CD14-positive monocyte (primary cell): ENCODE results near the gene SMG6. TPM values are rescaled to one million over a fixed set of nuclear protein-coding genes. Genes with fewer than 3 reads are reported as not detected.

Experiments used
- DNase-seq, 3 donors: peaks; one replicate each; pipeline ENCODE4 v3.0.0-alpha.2; 2011 to 2022
- H2AFZ ChIP-seq: 2 replicates; pipeline ENCODE4 v1.6.0; 2012; ENCODE audit warnings: mild to moderate bottlenecking, low read depth, low read length, inconsistent platforms; ENCODE audit not compliant: insufficient read depth, poor library complexity, severe bottlenecking
- H3K27ac ChIP-seq, 2 donors: 1 replicate in 1 of 2; 2 replicates in 1 of 2; pipeline ENCODE4 v1.5.1; 2012 to 2013; ENCODE audit warnings: low read length in 2 of 2, control low read depth in 1 of 2, inconsistent platforms in 1 of 2, low read depth in 1 of 2, mild to moderate bottlenecking in 1 of 2
- H3K27me3 ChIP-seq, 2 donors: one replicate each; pipeline versions ENCODE4 v1.6.0 to v1.6.1; 2011 to 2013; ENCODE audit warnings: low read length in 2 of 2; ENCODE audit not compliant: control insufficient read depth in 2 of 2, insufficient read depth in 2 of 2
- H3K36me3 ChIP-seq, 2 donors: replicated peaks in 1 of 2; 1 replicate in 1 of 2; 2 replicates in 1 of 2; pipeline versions ENCODE4 v1.5.1 to v1.6.1; 2012 to 2013; ENCODE audit warnings: low read length in 2 of 2, control low read depth in 1 of 2, inconsistent platforms in 1 of 2, mild to moderate bottlenecking in 1 of 2; ENCODE audit not compliant: insufficient read depth in 2 of 2, control insufficient read depth in 1 of 2
- H3K4me1 ChIP-seq, 2 donors: 1 replicate in 1 of 2; 2 replicates in 1 of 2; pipeline versions ENCODE4 v1.5.1 to v1.6.1; 2012 to 2013; ENCODE audit warnings: low read length in 2 of 2, control low read depth in 1 of 2, inconsistent platforms in 1 of 2, mild to moderate bottlenecking in 1 of 2, moderate library complexity in 1 of 2; ENCODE audit not compliant: insufficient read depth in 2 of 2, control insufficient read depth in 1 of 2
- H3K4me2 ChIP-seq: replicated peaks from 2 replicates; pipeline ENCODE3; 2012; ENCODE audit warnings: low read length, moderate library complexity, mild to moderate bottlenecking; ENCODE audit not compliant: poor library complexity, severe bottlenecking; ENCODE audit errors: extremely low read depth
- H3K4me3 ChIP-seq, 3 experiments: fragments of 200-600 bp in 1 of 3; sonication (generic) in 1 of 3; replicated peaks in 1 of 3; 1 replicate in 2 of 3; 2 replicates in 1 of 3; pipeline ENCODE4 v1.5.1; 2011 to 2013; ENCODE audit warnings: low read length in 3 of 3, mild to moderate bottlenecking in 3 of 3, control low read depth in 2 of 3, low read depth in 2 of 3, inconsistent platforms in 1 of 3, moderate library complexity in 1 of 3
- H3K79me2 ChIP-seq: 2 replicates; pipeline ENCODE4 v1.6.0; 2012; ENCODE audit warnings: mild to moderate bottlenecking, control low read depth, inconsistent platforms, low read length, moderate library complexity; ENCODE audit not compliant: insufficient read depth
- H3K9ac ChIP-seq: 2 replicates; pipeline ENCODE4 v1.6.0; 2017; ENCODE audit warnings: low read length, mild to moderate bottlenecking; ENCODE audit not compliant: insufficient read depth, poor library complexity, severe bottlenecking
- H3K9me3 ChIP-seq, 2 donors: replicated peaks in 1 of 2; 1 replicate in 1 of 2; 2 replicates in 1 of 2; pipeline versions ENCODE4 v1.5.1 to v1.6.1; 2012 to 2013; ENCODE audit warnings: low read length in 2 of 2, control low read depth in 1 of 2; ENCODE audit not compliant: control insufficient read depth in 1 of 2, insufficient read depth in 1 of 2
- H4K20me1 ChIP-seq: 2 replicates; pipeline ENCODE4 v1.6.0; 2012; ENCODE audit warnings: mild to moderate bottlenecking, low read length, control low read depth, moderate library complexity; ENCODE audit not compliant: insufficient read depth
- H3K27ac Mint-ChIP-seq, 7 donors: one replicate each; pipeline ENCODE4 v1.8.0; 2020; ENCODE audit warnings: mild to moderate bottlenecking in 7 of 7, mixed read lengths in 7 of 7, moderate library complexity in 6 of 7, inconsistent platforms in 2 of 7
- H3K27me3 Mint-ChIP-seq, 3 donors: one replicate each; pipeline ENCODE4 v1.8.0; 2021 to 2022; ENCODE audit warnings: low read depth in 3 of 3, mild to moderate bottlenecking in 3 of 3, mixed read lengths in 3 of 3, moderate library complexity in 3 of 3, inconsistent platforms in 1 of 3
- H3K36me3 Mint-ChIP-seq, 2 donors: one replicate each; pipeline ENCODE4 v1.8.0; 2020; ENCODE audit warnings: mixed read lengths in 2 of 2, inconsistent platforms in 1 of 2, mild to moderate bottlenecking in 1 of 2
- H3K4me1 Mint-ChIP-seq: one replicate; pipeline ENCODE4 v1.8.0; 2020; ENCODE audit warnings: mild to moderate bottlenecking, mixed read lengths
- H3K4me3 Mint-ChIP-seq, 2 donors: one replicate each; pipeline ENCODE4 v1.8.0; 2020; ENCODE audit warnings: mild to moderate bottlenecking in 2 of 2, mixed read lengths in 2 of 2, moderate library complexity in 1 of 2
- H3K9me3 Mint-ChIP-seq, 7 donors: one replicate each; pipeline ENCODE4 v1.8.0; 2020 to 2022; ENCODE audit warnings: mixed read lengths in 7 of 7, mild to moderate bottlenecking in 6 of 7, moderate library complexity in 6 of 7, inconsistent platforms in 2 of 7
- WGBS: methylation state at CpG from one replicate; pipeline ENCODE4 v1.1.5; 2013; ENCODE audit warnings: missing lambda C conversion rate; ENCODE audit not compliant: insufficient coverage; 5-methylcytosine and 5-hydroxymethylcytosine counted together
- intact Hi-C, 2 donors: fragments of 100-400 bp; cut with micrococcal nuclease; formaldehyde crosslinking; loops; one replicate each; pipeline versions ENCODE4 v1.15.0 to v1.15.1; 2023
- polyA plus RNA-seq, 3 donors: library from polyadenylated mRNA; depleted of rRNA in 1 of 3; unstranded in 2 of 3; stranded (reverse) in 1 of 3; fragments of 300-500 nt in 2 of 3; fragments of >200 nt in 1 of 3; fragmentation: Illumina TruSeq in 2 of 3; gene quantifications; 1 replicate in 2 of 3; 2 replicates in 1 of 3; pipeline ENCODE4 v1.2.3, GENCODE V29; 2012 to 2021
- TF ChIP-seq, protein P1 (sequence below): fragments of 200-600 bp; IDR thresholded peaks from one replicate; pipeline ENCODE4 v1.8.0; 2022; ENCODE audit warnings: antibody characterized with exemption, mild to moderate bottlenecking

Gene SMG6
- polyA plus RNA-seq, 3 donors, result 0.67 to 7.1 (median 1.1) TPM

DNA sequence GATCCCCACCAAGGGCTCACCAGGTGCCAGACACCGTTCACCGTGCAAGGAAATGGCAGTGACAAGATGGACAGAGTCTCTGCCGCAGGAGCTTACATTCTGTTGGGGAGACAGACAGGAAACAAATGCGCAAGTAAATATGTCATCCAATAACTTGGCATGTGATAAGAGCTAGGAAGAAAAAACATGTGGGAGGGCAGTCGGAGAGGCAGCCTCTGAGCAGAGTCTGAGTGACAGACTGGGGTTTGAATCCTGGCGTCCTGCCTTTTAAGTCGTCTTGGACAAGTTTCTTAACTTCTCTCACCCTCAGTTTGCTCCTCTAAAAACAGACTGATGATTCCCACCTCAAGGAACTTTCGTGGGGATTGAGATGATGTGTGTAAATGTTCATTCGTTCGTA, 40.9 kb upstream of the SMG6 start:
- Histone ChIP-seq H3K9me3 (no peaks in the 10 kb centered on the region), H3K4me3 (no peak overlapping the region), H2AFZ (no peak overlapping the region), H3K27me3 (no peaks in the 10 kb centered on the region), H3K79me2 (no peaks in the 10 kb centered on the region), H3K27ac (no peak overlapping the region), H4K20me1 (no peaks in the 10 kb centered on the region), H3K9ac (no peak overlapping the region), H3K36me3 (peaks cover 0 to 32% of the 10 kb centered on the region in 2 donors), H3K4me1 (no peaks in the 10 kb centered on the region), H3K4me2 (no peak overlapping the region)
- intact Hi-C loops, result no loop called here
- Mint-ChIP-seq H3K4me1 (no peaks in the 10 kb centered on the region), H3K27me3 (no peaks in the 10 kb centered on the region), H3K27ac (no peak overlapping the region), H3K4me3 (no peak overlapping the region), H3K36me3 (peaks cover 25 to 36% of the 10 kb centered on the region in 2 donors), H3K9me3 (no peaks in the 10 kb centered on the region)
- no peak for DNase-seq
- 100% methylated on average over 4 of the region's 10 CpGs for WGBS
- TF ChIP-seq, protein P1, sequence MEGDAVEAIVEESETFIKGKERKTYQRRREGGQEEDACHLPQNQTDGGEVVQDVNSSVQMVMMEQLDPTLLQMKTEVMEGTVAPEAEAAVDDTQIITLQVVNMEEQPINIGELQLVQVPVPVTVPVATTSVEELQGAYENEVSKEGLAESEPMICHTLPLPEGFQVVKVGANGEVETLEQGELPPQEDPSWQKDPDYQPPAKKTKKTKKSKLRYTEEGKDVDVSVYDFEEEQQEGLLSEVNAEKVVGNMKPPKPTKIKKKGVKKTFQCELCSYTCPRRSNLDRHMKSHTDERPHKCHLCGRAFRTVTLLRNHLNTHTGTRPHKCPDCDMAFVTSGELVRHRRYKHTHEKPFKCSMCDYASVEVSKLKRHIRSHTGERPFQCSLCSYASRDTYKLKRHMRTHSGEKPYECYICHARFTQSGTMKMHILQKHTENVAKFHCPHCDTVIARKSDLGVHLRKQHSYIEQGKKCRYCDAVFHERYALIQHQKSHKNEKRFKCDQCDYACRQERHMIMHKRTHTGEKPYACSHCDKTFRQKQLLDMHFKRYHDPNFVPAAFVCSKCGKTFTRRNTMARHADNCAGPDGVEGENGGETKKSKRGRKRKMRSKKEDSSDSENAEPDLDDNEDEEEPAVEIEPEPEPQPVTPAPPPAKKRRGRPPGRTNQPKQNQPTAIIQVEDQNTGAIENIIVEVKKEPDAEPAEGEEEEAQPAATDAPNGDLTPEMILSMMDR, result no peak

DNA sequence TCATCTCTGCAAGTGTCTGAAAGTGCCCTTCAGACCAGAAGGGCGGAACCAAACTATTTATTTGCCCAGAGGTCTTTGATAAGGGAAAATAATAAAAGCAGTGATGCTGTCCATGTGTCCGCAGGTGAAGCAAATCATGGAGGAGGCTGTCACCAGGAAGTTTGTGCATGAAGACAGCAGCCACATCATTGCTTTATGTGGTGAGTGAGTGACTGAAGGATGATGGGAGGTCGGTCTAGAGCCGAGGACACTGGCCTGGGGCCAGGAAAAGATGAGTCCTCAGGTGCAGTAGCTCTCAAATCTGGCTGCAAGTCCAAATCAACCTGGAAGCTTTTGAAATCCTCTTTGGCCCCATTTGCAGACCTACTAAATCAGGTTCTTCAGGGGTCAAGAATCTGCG, 39.8 kb upstream of the SMG6 start:
- Histone ChIP-seq H3K36me3 (peaks cover 0 to 32% of the 10 kb centered on the region in 2 donors), H3K9me3 (no peaks in the 10 kb centered on the region), H3K27ac (no peak overlapping the region), H3K4me1 (peaks cover under 1% of the 10 kb centered on the region in 2 donors), H3K4me3 (no peak overlapping the region), H3K79me2 (no peaks in the 10 kb centered on the region), H3K27me3 (no peaks in the 10 kb centered on the region), H3K4me2 (no peak overlapping the region), H3K9ac (no peak overlapping the region), H2AFZ (no peak overlapping the region), H4K20me1 (peaks cover 2% of the 10 kb centered on the region)
- Mint-ChIP-seq H3K27me3 (peaks cover 0 to 2% (median 0%) of the 10 kb centered on the region in 3 donors), H3K27ac (no peak overlapping the region), H3K9me3 (no peaks in the 10 kb centered on the region), H3K4me3 (no peak overlapping the region), H3K36me3 (peaks cover 25 to 30% of the 10 kb centered on the region in 2 donors), H3K4me1 (peaks cover 2% of the 10 kb centered on the region)
- TF ChIP-seq, protein P1, result no peak
- DNase-seq, result no peak
- WGBS, result 84% methylated on average over 4 of the region's 5 CpGs
- intact Hi-C loops, result no loop called here
